Stimulated activated memory B cell treated with anti-CD40 and anti-IgM and Interleukin-4, amounts not matched to agents 10 μg/mL and 1 μg/mL and 100 μg/mL, for 72 hours (primary cell): ENCODE measurements around the gene SFXN3.

Experiments
- ATAC-seq: fragments of 150-1000 bp; cut with Tn5 transposase; 2 replicates; pipeline ENCODE4 v1.10.0; 2021
- H3K27ac Mint-ChIP-seq: one replicate; pipeline ENCODE4 v1.8.0; 2022; ENCODE audit warnings: mild to moderate bottlenecking, mixed read lengths
- H3K27me3 Mint-ChIP-seq: one replicate; pipeline ENCODE4 v1.8.0; 2022; ENCODE audit warnings: mixed read lengths
- H3K36me3 Mint-ChIP-seq: one replicate; pipeline ENCODE4 v1.8.0; 2022; ENCODE audit warnings: mixed read lengths
- H3K4me1 Mint-ChIP-seq: one replicate; pipeline ENCODE4 v1.8.0; 2022; ENCODE audit warnings: mixed read lengths
- H3K4me3 Mint-ChIP-seq: one replicate; pipeline ENCODE4 v1.8.0; 2022; ENCODE audit warnings: mild to moderate bottlenecking, moderate library complexity, mixed read lengths
- H3K9me3 Mint-ChIP-seq: one replicate; pipeline ENCODE4 v1.8.0; 2022; ENCODE audit warnings: mixed read lengths

Gene SFXN3

DNA sequence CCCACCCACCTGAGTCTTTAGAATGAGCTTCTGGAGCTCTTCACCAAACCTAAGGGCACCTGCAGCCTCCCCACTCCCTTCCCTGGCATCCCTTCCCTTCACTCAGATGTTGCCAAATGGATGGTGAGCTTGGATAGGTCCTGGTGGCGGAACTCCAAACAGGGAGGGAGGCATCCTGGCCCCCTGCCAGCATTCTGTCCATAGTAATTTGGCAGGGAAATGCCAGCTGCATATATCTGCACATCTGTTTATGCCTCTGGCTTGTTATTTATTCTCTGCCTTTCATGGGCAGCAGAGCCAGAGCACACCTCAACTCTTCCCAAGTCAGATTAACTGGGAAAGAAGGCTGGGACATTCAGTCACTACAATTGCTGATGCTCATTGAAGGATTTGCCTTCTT is 48.8 kb downstream of the SFXN3 start:
- ATAC-seq: no peak

DNA sequence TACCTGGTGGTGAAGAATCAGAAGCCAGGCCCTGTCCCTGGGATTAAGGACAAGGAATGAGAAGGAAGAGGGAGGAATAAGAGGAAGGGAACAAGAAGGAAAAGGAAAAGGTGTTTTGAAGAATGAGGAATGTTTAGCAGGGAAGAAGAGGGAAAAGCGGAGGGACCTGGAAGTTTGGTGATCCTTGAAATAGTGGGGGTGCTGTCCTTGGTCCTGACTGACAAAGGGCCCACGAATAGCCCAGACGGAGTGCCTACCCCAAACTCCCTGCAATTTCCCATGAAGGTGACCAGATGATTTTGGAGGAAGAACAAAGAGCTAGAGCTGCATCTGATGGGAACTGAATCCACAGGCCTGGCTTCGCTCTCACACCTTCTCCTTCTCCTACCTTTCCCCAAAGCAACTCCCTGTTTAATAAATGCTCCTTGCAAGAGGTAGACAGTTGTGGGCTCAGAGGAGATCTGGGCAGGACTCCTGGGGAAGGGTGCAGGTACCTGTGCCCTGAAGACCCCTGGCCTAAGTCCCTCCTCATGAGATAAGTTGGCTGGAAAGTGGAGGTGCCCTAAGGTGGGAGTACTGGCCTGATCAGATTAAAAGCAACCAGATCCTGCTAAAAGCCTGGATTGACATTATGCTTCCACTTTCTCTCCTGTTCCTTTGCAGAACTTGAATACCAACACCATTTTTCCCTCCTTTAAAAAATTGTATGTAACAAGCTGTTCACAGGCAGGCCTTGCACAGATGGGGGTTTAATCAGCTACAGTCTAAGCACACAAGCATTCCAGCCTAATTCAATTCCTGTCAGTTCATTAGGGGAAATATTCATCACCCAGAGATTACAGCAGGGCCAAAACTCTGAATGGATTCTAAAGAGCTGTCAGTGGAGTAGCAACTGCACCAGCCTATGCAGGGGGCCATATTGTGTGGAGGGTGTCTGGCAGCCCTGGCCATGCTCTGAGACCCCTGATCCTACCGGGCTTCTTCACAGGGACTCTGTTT is 50.2 kb downstream of the SFXN3 start:
- Mint-ChIP-seq H3K27me3 (peaks cover 65% of the 10 kb centered on the region), H3K27ac (no peak overlapping the region)

More for the DNA sequence above, 48.8 kb downstream of the SFXN3 start:
- no peaks in the 10 kb centered on the region for H3K4me1 Mint-ChIP-seq
- H3K9me3 Mint-ChIP-seq: no peaks in the 10 kb centered on the region
- no peak overlapping the region for H3K27ac Mint-ChIP-seq
- H3K27me3 Mint-ChIP-seq: peaks cover 66% of the 10 kb centered on the region
- H3K4me3 Mint-ChIP-seq: no peak overlapping the region
- no peaks in the 10 kb centered on the region for H3K36me3 Mint-ChIP-seq

GRCh38 chr10:101085846-101086245 is 54.8 kb downstream of the SFXN3 start:
- H3K4me3 Mint-ChIP-seq: no peak overlapping the region
- peaks cover 78% of the 10 kb centered on the region for H3K27me3 Mint-ChIP-seq
- no peaks in the 10 kb centered on the region for H3K36me3 Mint-ChIP-seq
- no peak for ATAC-seq
- no peaks in the 10 kb centered on the region for H3K4me1 Mint-ChIP-seq
- no peak overlapping the region for H3K27ac Mint-ChIP-seq
- no peaks in the 10 kb centered on the region for H3K9me3 Mint-ChIP-seq

More for the DNA sequence above, 50.2 kb downstream of the SFXN3 start:
- H3K4me3 Mint-ChIP-seq: no peak overlapping the region
- ATAC-seq: no peak
- H3K4me1 Mint-ChIP-seq: no peaks in the 10 kb centered on the region
- no peaks in the 10 kb centered on the region for H3K36me3 Mint-ChIP-seq
- no peaks in the 10 kb centered on the region for H3K9me3 Mint-ChIP-seq

DNA sequence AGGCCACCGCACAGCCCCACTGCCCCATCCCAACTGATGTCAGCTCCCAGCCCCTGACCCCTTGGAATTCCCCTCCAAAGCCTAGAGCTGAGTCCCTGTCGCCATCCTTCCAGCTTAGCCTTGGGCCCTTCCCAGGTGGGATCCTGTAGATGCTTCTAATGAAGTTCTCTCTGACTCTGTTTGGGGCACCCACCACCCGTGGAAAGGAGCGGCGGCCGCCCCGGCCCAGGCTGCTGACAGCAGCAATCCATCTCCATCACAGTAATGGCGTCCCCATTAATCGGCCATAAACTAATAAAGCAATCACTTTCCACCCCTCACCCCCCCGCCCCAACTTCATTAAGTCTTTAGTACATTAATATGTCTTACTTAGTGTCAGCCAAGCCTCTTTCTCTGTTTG is 56.3 kb downstream of the SFXN3 start:
- Mint-ChIP-seq H3K27ac (no peak overlapping the region), H3K9me3 (no peaks in the 10 kb centered on the region), H3K36me3 (no peaks in the 10 kb centered on the region), H3K27me3 (peaks cover 82% of the 10 kb centered on the region), H3K4me3 (no peak overlapping the region), H3K4me1 (no peaks in the 10 kb centered on the region)
- no peak for ATAC-seq

DNA sequence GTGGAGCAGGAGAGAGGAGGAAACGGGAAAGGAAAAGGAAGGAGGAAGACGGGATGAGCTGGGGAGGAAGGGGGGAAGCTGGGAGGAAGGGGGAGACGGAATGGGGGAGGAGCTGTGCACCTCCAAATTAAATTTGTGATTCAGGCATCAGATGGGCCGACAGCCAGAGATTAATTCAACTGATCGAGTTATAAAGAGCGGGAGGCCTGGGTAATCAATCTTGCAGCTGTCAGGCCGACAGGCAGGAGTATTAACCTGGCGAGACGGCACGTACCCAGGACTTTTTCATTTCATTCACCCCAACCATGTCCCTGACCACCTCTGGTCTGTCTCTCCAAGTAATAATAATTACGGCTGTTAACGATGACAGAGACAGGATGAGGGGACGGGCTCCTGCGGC is 56.9 kb downstream of the SFXN3 start:
- Mint-ChIP-seq H3K36me3 (no peaks in the 10 kb centered on the region), H3K4me3 (no peak overlapping the region), H3K4me1 (no peaks in the 10 kb centered on the region), H3K27ac (no peak overlapping the region), H3K9me3 (no peaks in the 10 kb centered on the region), H3K27me3 (peaks cover 82% of the 10 kb centered on the region)
- ATAC-seq: no peak

- H3K4me3 Mint-ChIP-seq: no peak overlapping the region
- H3K4me1 Mint-ChIP-seq: no peaks in the 10 kb centered on the region
- no peak overlapping the region for H3K27ac Mint-ChIP-seq
- peaks cover 90% of the 10 kb centered on the region for H3K27me3 Mint-ChIP-seq
- H3K9me3 Mint-ChIP-seq: no peaks in the 10 kb centered on the region
- no peak for ATAC-seq
- H3K36me3 Mint-ChIP-seq: no peaks in the 10 kb centered on the region
Measured at GRCh38 chr10:101089520-101090299, 58.7 kb downstream of the SFXN3 start.

- no peaks in the 10 kb centered on the region for H3K9me3 Mint-ChIP-seq
- no peaks in the 10 kb centered on the region for H3K4me1 Mint-ChIP-seq
- no peak overlapping the region for H3K4me3 Mint-ChIP-seq
- no peak overlapping the region for H3K27ac Mint-ChIP-seq
- no peaks in the 10 kb centered on the region for H3K36me3 Mint-ChIP-seq
- H3K27me3 Mint-ChIP-seq: peaks cover 90% of the 10 kb centered on the region
- ATAC-seq: no peak
Measured at GRCh38 chr10:101090597-101090996, 59.6 kb downstream of the SFXN3 start.
